ENCODE measurements around the gene ALKBH1.

The ALKBH1 gene

GRCh38 chr14:77630111-77630510, 77.7 kb downstream of the ALKBH1 start:
- H3K36me3 ChIP-seq (ENCODE audit: low read depth): no peaks in the 10 kb centered on the region
- no peaks in the 10 kb centered on the region for H3K4me1 ChIP-seq (ENCODE audit: insufficient read depth, poor library complexity, severe bottlenecking)
- H3K4me3 ChIP-seq (ENCODE audit: severe bottlenecking): no peak overlapping the region
- H3K27me3 ChIP-seq (ENCODE audit: insufficient read depth, poor library complexity, severe bottlenecking): no peaks in the 10 kb centered on the region
- H3K9me3 ChIP-seq (ENCODE audit: severe bottlenecking): peaks cover 16% of the 10 kb centered on the region
- no peak overlapping the region for H3K27ac ChIP-seq (ENCODE audit: poor library complexity, severe bottlenecking)
- TF ChIP-seq, protein P1, sequence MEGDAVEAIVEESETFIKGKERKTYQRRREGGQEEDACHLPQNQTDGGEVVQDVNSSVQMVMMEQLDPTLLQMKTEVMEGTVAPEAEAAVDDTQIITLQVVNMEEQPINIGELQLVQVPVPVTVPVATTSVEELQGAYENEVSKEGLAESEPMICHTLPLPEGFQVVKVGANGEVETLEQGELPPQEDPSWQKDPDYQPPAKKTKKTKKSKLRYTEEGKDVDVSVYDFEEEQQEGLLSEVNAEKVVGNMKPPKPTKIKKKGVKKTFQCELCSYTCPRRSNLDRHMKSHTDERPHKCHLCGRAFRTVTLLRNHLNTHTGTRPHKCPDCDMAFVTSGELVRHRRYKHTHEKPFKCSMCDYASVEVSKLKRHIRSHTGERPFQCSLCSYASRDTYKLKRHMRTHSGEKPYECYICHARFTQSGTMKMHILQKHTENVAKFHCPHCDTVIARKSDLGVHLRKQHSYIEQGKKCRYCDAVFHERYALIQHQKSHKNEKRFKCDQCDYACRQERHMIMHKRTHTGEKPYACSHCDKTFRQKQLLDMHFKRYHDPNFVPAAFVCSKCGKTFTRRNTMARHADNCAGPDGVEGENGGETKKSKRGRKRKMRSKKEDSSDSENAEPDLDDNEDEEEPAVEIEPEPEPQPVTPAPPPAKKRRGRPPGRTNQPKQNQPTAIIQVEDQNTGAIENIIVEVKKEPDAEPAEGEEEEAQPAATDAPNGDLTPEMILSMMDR (IDR thresholded peaks at IDR 0.05; ENCODE audit: poor library complexity, severe bottlenecking): no peak
- DNase-seq (ENCODE audit: low spot score) (no peak), ATAC-seq (ENCODE audit: low read depth) (no peak)

DNA sequence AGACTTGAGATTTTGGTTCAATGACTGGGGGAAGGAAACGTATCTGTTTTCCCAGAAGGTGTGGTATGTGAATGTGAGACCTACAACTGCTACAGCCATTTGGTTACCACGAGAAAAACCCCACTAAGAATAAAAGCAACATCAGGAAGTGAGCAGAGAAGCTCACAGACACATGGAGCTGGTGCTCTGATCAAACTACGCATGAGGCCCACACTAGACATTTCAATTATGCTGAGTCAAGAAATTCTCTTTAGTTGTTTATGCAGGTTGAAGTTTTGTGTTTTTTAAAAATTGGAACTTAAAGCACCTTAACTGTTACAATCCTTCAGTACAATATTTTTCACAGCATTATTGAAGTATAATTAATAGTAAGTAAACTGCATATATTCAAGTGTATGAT, 82.5 kb downstream of the ALKBH1 start:
- TF ChIP-seq, protein P1 (IDR thresholded peaks at IDR 0.05; ENCODE audit: poor library complexity, severe bottlenecking): no peak
- Histone ChIP-seq H3K9me3 (ENCODE audit: severe bottlenecking) (no peaks in the 10 kb centered on the region), H3K27ac (ENCODE audit: poor library complexity, severe bottlenecking) (no peak overlapping the region), H3K36me3 (ENCODE audit: low read depth) (no peaks in the 10 kb centered on the region), H3K27me3 (ENCODE audit: insufficient read depth, poor library complexity, severe bottlenecking) (no peaks in the 10 kb centered on the region), H3K4me1 (ENCODE audit: insufficient read depth, poor library complexity, severe bottlenecking) (peaks cover 3% of the 10 kb centered on the region), H3K4me3 (ENCODE audit: severe bottlenecking) (no peak overlapping the region)
- no peak for DNase-seq (ENCODE audit: low spot score)
- ATAC-seq (ENCODE audit: low read depth): no peak

- Histone ChIP-seq H3K27me3 (ENCODE audit: insufficient read depth, poor library complexity, severe bottlenecking) (no peaks in the 10 kb centered on the region), H3K36me3 (ENCODE audit: low read depth) (no peaks in the 10 kb centered on the region), H3K4me1 (ENCODE audit: insufficient read depth, poor library complexity, severe bottlenecking) (peaks cover 3% of the 10 kb centered on the region), H3K4me3 (ENCODE audit: severe bottlenecking) (no peak overlapping the region), H3K9me3 (ENCODE audit: severe bottlenecking) (no peaks in the 10 kb centered on the region), H3K27ac (ENCODE audit: poor library complexity, severe bottlenecking) (no peak overlapping the region)
- DNase-seq (ENCODE audit: low spot score): no peak
- ATAC-seq (ENCODE audit: low read depth): no peak
- TF ChIP-seq, protein P1 (IDR thresholded peaks at IDR 0.05; ENCODE audit: poor library complexity, severe bottlenecking): no peak
Observed at GRCh38 chr14:77623201-77623600, 84.6 kb downstream of the ALKBH1 start.

All from RWPE2 (cell line).